Prostate gland (tissue), 2 donors: Measurements from ENCODE around the gene PLAAT4.

Experiments used
- POLR2A ChIP-seq: fragments of 450-650 bp; IDR thresholded peaks from one replicate; pipeline ENCODE4 v1.6.1; 2016; ENCODE audit warnings: antibody characterized with exemption, mild to moderate bottlenecking
- TF ChIP-seq, protein P1 (sequence below), 4 experiments: fragments of 200-600 bp in 2 of 4; fragments of 450-650 bp in 2 of 4; sonication (generic) in 2 of 4; IDR thresholded peaks; 1 replicate in 3 of 4; 2 replicates in 1 of 4; pipeline ENCODE4 v1.5.1; 2016 to 2019; ENCODE audit warnings: antibody characterized with exemption in 4 of 4, mild to moderate bottlenecking in 2 of 4, moderate library complexity in 2 of 4

DNA sequence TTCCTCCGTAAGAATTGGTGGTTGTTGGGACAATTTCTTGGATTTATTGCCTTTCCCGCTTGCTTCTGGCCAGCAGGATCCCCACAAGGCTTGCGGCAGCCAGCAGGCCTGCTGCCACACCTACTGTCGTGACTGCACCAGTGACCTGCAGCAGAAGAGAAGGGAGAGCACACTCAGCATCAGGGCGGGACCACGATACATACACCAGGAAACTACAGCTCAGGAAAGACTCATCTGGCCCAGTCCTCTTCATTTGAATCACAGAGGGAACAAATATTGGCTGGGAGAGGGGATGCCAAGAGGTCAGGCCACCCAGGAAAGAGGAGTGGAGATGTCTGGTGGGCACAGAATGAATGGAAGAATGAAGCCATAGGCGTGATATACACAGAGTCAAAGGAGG is 16.3 kb downstream of the PLAAT4 start:
- TF ChIP-seq, protein P1, sequence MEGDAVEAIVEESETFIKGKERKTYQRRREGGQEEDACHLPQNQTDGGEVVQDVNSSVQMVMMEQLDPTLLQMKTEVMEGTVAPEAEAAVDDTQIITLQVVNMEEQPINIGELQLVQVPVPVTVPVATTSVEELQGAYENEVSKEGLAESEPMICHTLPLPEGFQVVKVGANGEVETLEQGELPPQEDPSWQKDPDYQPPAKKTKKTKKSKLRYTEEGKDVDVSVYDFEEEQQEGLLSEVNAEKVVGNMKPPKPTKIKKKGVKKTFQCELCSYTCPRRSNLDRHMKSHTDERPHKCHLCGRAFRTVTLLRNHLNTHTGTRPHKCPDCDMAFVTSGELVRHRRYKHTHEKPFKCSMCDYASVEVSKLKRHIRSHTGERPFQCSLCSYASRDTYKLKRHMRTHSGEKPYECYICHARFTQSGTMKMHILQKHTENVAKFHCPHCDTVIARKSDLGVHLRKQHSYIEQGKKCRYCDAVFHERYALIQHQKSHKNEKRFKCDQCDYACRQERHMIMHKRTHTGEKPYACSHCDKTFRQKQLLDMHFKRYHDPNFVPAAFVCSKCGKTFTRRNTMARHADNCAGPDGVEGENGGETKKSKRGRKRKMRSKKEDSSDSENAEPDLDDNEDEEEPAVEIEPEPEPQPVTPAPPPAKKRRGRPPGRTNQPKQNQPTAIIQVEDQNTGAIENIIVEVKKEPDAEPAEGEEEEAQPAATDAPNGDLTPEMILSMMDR (IDR thresholded peaks at IDR 0.05) = no peak
- no peak for TF ChIP-seq POLR2A
